Stimulated activated memory B cell treated with anti-CD40 and anti-IgM and Interleukin-4, amounts not matched to agents 10 μg/mL and 1 μg/mL and 100 μg/mL, for 72 hours (primary cell): ENCODE results near the gene PCDH10.
"Not testable (repeated sequence)": the region's sequence is repeated elsewhere in the genome, so short reads cannot be mapped to it uniquely, and the experiment has no call there.

Source experiments
- ATAC-seq: fragments of 150-1000 bp; cut with Tn5 transposase; 2 replicates; pipeline ENCODE4 v1.10.0; 2021
- H3K27ac Mint-ChIP-seq: one replicate; pipeline ENCODE4 v1.8.0; 2022; ENCODE audit warnings: mild to moderate bottlenecking, mixed read lengths
- H3K27me3 Mint-ChIP-seq: one replicate; pipeline ENCODE4 v1.8.0; 2022; ENCODE audit warnings: mixed read lengths
- H3K36me3 Mint-ChIP-seq: one replicate; pipeline ENCODE4 v1.8.0; 2022; ENCODE audit warnings: mixed read lengths
- H3K4me1 Mint-ChIP-seq: one replicate; pipeline ENCODE4 v1.8.0; 2022; ENCODE audit warnings: mixed read lengths
- H3K4me3 Mint-ChIP-seq: one replicate; pipeline ENCODE4 v1.8.0; 2022; ENCODE audit warnings: mild to moderate bottlenecking, moderate library complexity, mixed read lengths
- H3K9me3 Mint-ChIP-seq: one replicate; pipeline ENCODE4 v1.8.0; 2022; ENCODE audit warnings: mixed read lengths

The PCDH10 gene

GRCh38 chr4:133160853-133161252, 11.8 kb downstream of the PCDH10 start:
- Mint-ChIP-seq H3K36me3 (no peaks in the 10 kb centered on the region), H3K4me1 (no peaks in the 10 kb centered on the region), H3K27me3 (no peaks in the 10 kb centered on the region), H3K4me3 (no peak overlapping the region), H3K27ac (no peak overlapping the region), H3K9me3 (no peaks in the 10 kb centered on the region)
- no peak for ATAC-seq

- H3K4me3 Mint-ChIP-seq: no peak overlapping the region
- no peaks in the 10 kb centered on the region for H3K36me3 Mint-ChIP-seq
- H3K9me3 Mint-ChIP-seq: no peaks in the 10 kb centered on the region
- H3K27me3 Mint-ChIP-seq: no peaks in the 10 kb centered on the region
- no peaks in the 10 kb centered on the region for H3K4me1 Mint-ChIP-seq
- no peak for ATAC-seq
- H3K27ac Mint-ChIP-seq: no peak overlapping the region
Measured at GRCh38 chr4:133161570-133162295, 12.6 kb downstream of the PCDH10 start.

- Mint-ChIP-seq H3K27me3 (no peaks in the 10 kb centered on the region), H3K9me3 (no peaks in the 10 kb centered on the region), H3K27ac (no peak overlapping the region), H3K36me3 (no peaks in the 10 kb centered on the region), H3K4me3 (no peak overlapping the region), H3K4me1 (no peaks in the 10 kb centered on the region)
- ATAC-seq: no peak
Measured at GRCh38 chr4:133162941-133163340, 13.8 kb downstream of the PCDH10 start.

GRCh38 chr4:133178956-133179355, 29.9 kb downstream of the PCDH10 start:
- ATAC-seq: no peak
- Mint-ChIP-seq H3K36me3 (no peaks in the 10 kb centered on the region), H3K4me3 (no peak overlapping the region), H3K27ac (no peak overlapping the region), H3K27me3 (no peaks in the 10 kb centered on the region), H3K4me1 (no peaks in the 10 kb centered on the region), H3K9me3 (no peaks in the 10 kb centered on the region)

DNA sequence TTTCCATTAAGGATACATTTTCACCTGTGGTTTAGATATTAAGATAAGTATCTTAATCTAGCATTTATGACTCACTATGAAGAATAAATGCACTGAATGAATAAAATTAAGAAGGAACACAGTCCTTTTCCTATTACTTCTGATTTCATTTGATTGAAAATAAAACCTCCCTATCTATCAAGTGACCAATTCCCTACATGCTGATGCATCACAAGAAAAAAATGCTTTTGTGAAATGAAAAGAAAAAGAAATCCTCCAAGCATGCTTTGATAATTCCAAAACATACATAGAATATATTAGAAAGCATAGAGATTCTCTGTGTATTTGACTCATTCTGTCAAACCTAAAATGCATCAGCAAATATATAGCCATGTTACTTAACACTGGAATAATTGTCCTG, 37.1 kb downstream of the PCDH10 start:
- no peak for ATAC-seq
- H3K27ac Mint-ChIP-seq: no peak overlapping the region
- no peaks in the 10 kb centered on the region for H3K9me3 Mint-ChIP-seq
- H3K27me3 Mint-ChIP-seq: no peaks in the 10 kb centered on the region
- H3K4me1 Mint-ChIP-seq: no peaks in the 10 kb centered on the region
- H3K36me3 Mint-ChIP-seq: no peaks in the 10 kb centered on the region
- H3K4me3 Mint-ChIP-seq: no peak overlapping the region

DNA sequence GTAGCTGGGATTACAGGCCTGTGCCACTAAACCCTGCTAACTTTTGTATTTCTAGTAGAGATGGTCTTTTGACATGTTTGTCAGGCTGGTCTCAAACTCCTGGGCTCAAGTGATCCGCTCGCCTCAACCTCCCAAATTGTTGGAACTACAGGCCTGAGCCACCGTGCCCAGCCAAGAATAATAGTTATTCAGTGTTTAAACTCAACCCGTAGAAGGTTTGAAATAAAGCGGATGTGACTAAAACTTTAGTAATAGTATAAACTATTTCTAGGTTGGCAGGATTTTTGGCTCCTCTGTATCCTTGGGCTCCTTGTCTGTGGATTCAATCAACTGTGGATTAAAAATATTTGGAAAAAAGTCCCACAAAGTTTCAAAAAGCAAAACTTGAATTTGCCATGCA, 37.8 kb downstream of the PCDH10 start:
- Mint-ChIP-seq H3K27ac (no peak overlapping the region), H3K36me3 (no peaks in the 10 kb centered on the region), H3K4me1 (no peaks in the 10 kb centered on the region), H3K9me3 (no peaks in the 10 kb centered on the region), H3K27me3 (no peaks in the 10 kb centered on the region), H3K4me3 (no peak overlapping the region)
- no peak for ATAC-seq

GRCh38 chr4:133188433-133189146, 39.5 kb downstream of the PCDH10 start:
- no peak overlapping the region for H3K27ac Mint-ChIP-seq
- ATAC-seq: no peak
- no peak overlapping the region for H3K4me3 Mint-ChIP-seq
- H3K4me1 Mint-ChIP-seq: no peaks in the 10 kb centered on the region
- no peaks in the 10 kb centered on the region for H3K9me3 Mint-ChIP-seq
- H3K36me3 Mint-ChIP-seq: no peaks in the 10 kb centered on the region
- no peaks in the 10 kb centered on the region for H3K27me3 Mint-ChIP-seq

GRCh38 chr4:133189147-133189517, 40.0 kb downstream of the PCDH10 start:
- H3K4me3 Mint-ChIP-seq: no peak overlapping the region
- no peaks in the 10 kb centered on the region for H3K9me3 Mint-ChIP-seq
- no peaks in the 10 kb centered on the region for H3K36me3 Mint-ChIP-seq
- no peak for ATAC-seq
- no peak overlapping the region for H3K27ac Mint-ChIP-seq
- H3K27me3 Mint-ChIP-seq: no peaks in the 10 kb centered on the region
- H3K4me1 Mint-ChIP-seq: no peaks in the 10 kb centered on the region

- Mint-ChIP-seq H3K9me3 (no peaks in the 10 kb centered on the region), H3K27me3 (no peaks in the 10 kb centered on the region), H3K4me3 (no peak overlapping the region), H3K4me1 (no peaks in the 10 kb centered on the region), H3K36me3 (no peaks in the 10 kb centered on the region), H3K27ac (no peak overlapping the region)
- ATAC-seq: no peak
Measured at GRCh38 chr4:133190098-133190497, 41.0 kb downstream of the PCDH10 start.

DNA sequence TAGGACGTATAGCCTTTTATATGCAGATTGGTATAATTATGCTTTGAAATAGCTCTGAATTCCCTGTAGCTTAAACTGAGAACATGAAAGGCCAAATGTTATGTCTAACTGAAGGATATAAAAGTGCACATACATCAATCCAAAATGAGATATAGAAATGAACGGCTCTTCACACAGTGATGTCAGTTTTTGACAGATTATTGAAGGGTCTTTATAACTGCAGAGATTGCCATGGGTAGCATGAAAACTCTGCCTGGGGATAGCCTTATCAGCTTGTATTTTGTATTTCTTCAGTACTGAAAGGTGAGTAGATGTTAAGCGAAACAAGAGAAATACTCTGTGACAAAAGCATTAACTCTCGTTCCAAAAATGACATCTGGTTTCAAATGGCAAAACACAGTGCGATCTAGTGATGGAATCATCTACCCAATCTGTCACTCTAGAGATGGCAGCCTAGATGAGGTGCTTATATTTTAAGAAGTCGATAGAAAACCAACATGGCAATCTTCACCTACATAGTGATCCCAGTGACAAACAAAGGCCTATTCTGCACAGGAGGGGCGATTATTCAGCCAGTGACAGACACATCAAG, 59.7 kb downstream of the PCDH10 start:
- Mint-ChIP-seq H3K4me3 (no peak overlapping the region), H3K27me3 (no peaks in the 10 kb centered on the region), H3K27ac (no peak overlapping the region), H3K4me1 (no peaks in the 10 kb centered on the region), H3K9me3 (peaks cover 7% of the 10 kb centered on the region), H3K36me3 (no peaks in the 10 kb centered on the region)
- ATAC-seq: no peak

DNA sequence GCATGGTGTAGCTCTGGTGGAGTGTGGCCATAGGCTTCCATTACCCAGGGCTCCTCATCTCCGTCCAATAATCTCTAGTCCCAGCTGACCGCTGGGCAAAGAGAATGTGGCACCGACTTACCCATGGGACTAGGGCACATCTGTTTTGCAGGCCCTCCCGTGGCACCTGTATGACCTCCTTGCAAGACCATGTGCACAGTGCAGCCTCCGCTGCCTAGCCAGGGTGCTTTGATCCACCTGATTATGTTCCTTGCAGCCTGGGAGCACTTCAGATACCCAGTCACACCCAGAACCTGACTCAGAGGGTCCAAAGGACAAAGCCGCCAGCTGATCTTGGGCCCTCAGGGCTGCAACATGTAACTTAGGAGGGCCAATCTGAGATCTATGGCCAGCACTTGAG, 84.8 kb downstream of the PCDH10 start:
- Mint-ChIP-seq H3K27me3 (no peaks in the 10 kb centered on the region), H3K36me3 (no peaks in the 10 kb centered on the region), H3K4me3 (no peak overlapping the region), H3K27ac (no peak overlapping the region), H3K4me1 (no peaks in the 10 kb centered on the region), H3K9me3 (peaks cover 4% of the 10 kb centered on the region)
- ATAC-seq: no peak

DNA sequence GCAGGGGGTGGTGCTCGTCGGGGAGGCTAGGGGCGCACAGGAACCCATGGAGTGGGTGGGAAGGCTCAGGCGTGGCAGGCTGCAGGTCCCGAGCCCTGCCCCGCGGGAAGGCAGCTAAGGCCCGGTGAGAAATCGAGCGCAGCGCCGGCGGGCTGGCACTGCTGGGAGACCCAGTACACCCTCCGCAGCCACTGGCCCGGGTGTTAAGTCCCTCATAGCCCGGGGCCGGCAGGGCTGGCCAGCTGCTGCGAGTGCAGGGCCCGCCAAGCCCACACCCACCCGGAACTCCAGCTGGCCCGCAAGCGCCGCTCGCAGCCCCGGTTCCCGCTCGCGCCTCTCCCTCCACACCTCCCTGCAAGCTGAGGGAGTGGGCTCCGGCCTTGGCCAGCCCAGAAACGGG, 91.4 kb downstream of the PCDH10 start:
- H3K27me3 Mint-ChIP-seq, H3K27ac Mint-ChIP-seq, ATAC-seq, H3K4me3 Mint-ChIP-seq, H3K4me1 Mint-ChIP-seq, H3K36me3 Mint-ChIP-seq, H3K9me3 Mint-ChIP-seq: not testable (repeated sequence)
